AG04449 (cell line): ENCODE data around the gene TNFAIP8L2.
"Not testable (repeated sequence)": the region's sequence is repeated elsewhere in the genome, so short reads cannot be mapped to it uniquely, and the experiment has no call there.

Source experiments
- CTCF ChIA-PET: fragments of 350-600 bp; formaldehyde crosslinking; extraction: SDS; loops from one replicate; lab custom pipeline; 2021; ENCODE audit warnings: antibody characterized with exemption; lab: Yijun Ruan, JAX
- POLR2A ChIA-PET: fragments of 400-600, 350-600 bp; formaldehyde crosslinking; extraction: SDS; loops from one replicate; lab custom pipeline; 2020; ENCODE audit warnings: antibody characterized with exemption, inconsistent platforms; lab: Yijun Ruan, JAX
- DNase-seq: peaks from one replicate; pipeline ENCODE4 v3.0.0-alpha.2; 2010; ENCODE audit warnings: low read depth, low spot score
- H3K4me3 ChIP-seq: 2 replicates; pipeline ENCODE4 v1.5.1; 2011; ENCODE audit warnings: low read depth, mild to moderate bottlenecking, control low read depth, low read length
- TF ChIP-seq, protein P1 (sequence below): IDR thresholded peaks from one replicate; pipeline ENCODE4 v1.5.1; 2011; ENCODE audit warnings: mild to moderate bottlenecking, moderate library complexity, low read length, control low read depth, inconsistent platforms; ENCODE audit not compliant: insufficient read depth; ENCODE audit errors: missing control alignments

The TNFAIP8L2 gene

DNA sequence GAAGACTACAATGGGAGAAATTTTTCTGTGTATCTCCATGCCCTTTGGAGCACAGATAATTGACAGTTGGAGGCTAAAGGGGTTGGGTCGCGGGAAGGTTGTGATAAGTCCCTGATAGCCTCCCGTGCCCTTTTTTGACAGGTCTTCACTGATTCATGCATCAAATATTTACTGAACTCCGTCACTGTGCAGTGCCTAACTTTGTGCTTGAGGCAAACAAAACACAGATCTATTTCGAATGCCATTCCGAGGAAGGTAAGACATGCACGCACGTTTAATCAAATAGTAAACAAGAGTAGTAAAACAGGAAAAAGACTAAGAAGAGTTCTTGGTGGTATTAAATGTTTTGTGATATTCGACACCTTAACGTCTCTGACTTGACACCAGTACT lies 41.4 kb downstream of the TNFAIP8L2 start:
- ChIA-PET CTCF (interaction anchor here (4.0 to 4.3 kb wide), 2 partner anchors 54 to 143 kb away, joined by 27 to 45 read pairs; no protein-coding TSS in a partner anchor), POLR2A (no interaction called here)
- TF ChIP-seq, protein P1, sequence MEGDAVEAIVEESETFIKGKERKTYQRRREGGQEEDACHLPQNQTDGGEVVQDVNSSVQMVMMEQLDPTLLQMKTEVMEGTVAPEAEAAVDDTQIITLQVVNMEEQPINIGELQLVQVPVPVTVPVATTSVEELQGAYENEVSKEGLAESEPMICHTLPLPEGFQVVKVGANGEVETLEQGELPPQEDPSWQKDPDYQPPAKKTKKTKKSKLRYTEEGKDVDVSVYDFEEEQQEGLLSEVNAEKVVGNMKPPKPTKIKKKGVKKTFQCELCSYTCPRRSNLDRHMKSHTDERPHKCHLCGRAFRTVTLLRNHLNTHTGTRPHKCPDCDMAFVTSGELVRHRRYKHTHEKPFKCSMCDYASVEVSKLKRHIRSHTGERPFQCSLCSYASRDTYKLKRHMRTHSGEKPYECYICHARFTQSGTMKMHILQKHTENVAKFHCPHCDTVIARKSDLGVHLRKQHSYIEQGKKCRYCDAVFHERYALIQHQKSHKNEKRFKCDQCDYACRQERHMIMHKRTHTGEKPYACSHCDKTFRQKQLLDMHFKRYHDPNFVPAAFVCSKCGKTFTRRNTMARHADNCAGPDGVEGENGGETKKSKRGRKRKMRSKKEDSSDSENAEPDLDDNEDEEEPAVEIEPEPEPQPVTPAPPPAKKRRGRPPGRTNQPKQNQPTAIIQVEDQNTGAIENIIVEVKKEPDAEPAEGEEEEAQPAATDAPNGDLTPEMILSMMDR = no peak
- DNase-seq = no peak
- H3K4me3 ChIP-seq = peak overlapping the region; percentile 93

DNA sequence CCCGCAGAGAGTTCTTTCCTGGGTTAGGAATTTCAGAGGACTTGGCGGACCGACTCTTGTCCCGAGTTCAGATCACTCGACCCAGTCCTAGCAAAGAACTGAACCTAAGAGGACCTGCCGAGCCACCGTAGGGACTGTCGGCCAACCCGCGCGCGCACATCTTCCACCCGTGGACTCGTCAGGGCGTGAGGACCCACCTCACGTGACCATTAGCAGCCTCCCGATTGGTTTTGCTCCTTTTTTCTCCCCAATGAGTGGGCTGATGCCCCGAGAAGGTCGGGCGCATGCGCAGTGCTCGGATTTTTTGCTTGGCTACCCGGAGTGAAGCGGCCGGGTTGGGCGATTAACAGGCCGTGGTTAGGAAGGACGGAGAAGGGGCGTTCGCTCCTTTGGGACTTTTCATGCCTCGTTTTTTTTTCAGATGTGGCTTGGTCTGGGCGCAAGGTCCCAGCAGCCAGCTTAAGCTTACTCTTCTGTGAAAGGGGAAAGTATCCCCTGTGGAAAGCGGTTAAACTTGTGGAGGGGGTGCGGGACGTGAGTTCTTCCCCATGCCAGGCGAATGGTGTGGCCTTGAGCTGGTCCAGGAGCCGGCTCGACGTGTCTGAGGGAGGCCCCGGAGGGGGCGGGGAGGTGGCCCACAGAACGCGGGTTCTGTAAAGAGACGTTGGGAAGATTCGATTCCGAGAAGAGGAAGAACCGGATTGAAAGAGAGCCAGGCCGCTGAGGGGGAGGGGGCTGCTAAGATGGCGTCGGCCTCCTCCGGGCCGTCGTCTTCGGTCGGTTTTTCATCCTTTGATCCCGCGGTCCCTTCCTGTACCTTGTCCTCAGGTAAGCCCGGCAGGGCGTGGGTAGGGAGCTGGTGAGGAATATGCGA lies 42.0 kb downstream of the TNFAIP8L2 start, which contains the start of gene PIP5K1A:
Gene PIP5K1A, plus strand, starts transcription at position 299 of the 874 bp plus-strand sequence. Its CDS starts 445 bp downstream, at position 744.
- H3K4me3 ChIP-seq = peak within 1 kb of the TSS; percentile 93
- CTCF ChIA-PET = interaction anchor here (1.0 to 1.3 kb wide), 2 partner anchors 9 to 142 kb away, joined by 3 to 7 read pairs; no protein-coding TSS in a partner anchor
- TF ChIP-seq, protein P1 = no peak
- POLR2A ChIA-PET = interaction anchor here (0.9 kb wide), 2 partner anchors 39 to 83 kb away, joined by 3 to 4 read pairs; partner anchors contain the start of gene ZNF687
- peak; percentile 86 for DNase-seq

DNA sequence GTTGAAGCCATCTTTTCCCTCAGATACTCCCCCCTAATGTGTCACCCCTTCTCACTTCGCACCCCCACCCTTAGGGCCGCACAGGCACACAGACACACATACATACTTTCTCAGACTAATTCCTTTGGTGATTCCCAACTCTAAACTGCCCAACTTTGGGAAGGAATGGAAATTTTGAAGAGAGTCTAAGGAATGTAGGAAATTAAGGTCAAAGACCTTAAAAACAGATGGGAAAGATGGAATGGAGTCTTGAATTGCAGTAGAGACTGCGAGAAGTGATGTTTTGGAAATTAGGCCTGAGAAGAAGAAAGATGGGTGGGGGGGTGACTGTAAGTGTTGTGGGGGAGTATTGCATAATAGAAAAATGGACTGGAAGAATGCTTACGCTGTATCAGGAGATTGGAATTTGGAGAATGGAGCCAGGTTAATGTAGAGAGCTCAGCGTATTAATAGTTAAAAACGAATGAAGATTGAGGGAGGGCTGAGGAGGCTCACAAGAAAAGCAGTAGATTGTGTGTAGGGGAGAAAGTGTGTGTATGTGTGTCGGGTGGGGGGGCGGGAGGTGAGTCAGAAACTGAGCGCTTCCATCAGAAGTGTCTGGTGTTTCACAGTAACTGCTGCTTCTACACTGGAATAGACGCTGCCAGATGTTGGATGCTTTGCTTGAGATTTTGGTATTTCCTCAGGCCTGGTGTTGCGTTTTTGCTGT lies 43.6 kb downstream of the TNFAIP8L2 start:
- H3K4me3 ChIP-seq = peak overlapping the region; percentile 93
- ChIA-PET CTCF (interaction anchor here (0.7 to 2.2 kb wide), 2 partner anchors 51 to 140 kb away, joined by 3 to 9 read pairs; no protein-coding TSS in a partner anchor), POLR2A (interaction anchor here (0.7 to 2.1 kb wide), 5 partner anchors 10 to 81 kb away, joined by 3 to 6 read pairs (median 3); partner anchors contain the start of gene VPS72)
- DNase-seq = no peak
- TF ChIP-seq, protein P1 = no peak

DNA sequence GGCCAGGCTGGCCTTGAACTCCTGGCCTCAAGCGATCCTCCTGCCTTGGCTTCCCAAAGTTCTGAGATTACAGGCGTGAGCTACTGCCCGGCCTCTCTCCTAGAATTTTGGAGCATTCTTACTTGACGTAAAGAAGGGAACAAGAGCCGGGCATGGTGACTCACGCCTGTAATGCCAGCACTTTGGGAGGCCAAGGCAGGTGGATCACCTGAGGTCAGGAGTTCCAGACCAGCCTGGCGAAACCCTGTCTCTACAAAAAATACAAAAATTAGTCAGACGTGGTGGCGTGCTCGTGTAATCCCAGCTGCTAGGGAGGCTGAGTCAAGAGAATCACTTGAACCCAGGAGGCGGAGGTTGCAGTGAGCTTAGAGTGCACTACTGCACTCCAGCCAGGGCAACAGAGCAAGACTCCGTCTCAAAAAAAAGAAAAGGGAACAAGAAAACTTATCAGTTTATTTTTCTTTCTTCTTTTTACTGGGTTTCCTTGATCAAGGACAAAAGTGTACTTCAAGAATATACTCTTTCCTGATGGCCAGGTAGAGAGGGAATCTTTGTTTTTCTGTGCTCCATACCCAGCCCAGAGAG lies 49.0 kb downstream of the TNFAIP8L2 start:
- H3K4me3 ChIP-seq, DNase-seq, POLR2A ChIA-PET: not testable (repeated sequence)
- CTCF ChIA-PET = interaction anchor here (0.9 to 3.3 kb wide), 4 partner anchors 45 to 96 kb away, joined by 3 to 10 read pairs (median 4); partner anchors contain the start of gene PSMD4
